PFSK-1 (cell line): Measurements from ENCODE around the gene SRGAP3.

ENCODE experiments used
- FOXP2 ChIP-seq: optimal IDR thresholded peaks from 2 replicates; pipeline ENCODE3; 2011; ENCODE audit warnings: borderline replicate concordance, control low read depth, inconsistent platforms; ENCODE audit not compliant: insufficient read depth; ENCODE audit errors: extremely low read length, extremely low read depth
- POLR2AphosphoS5 ChIP-seq: IDR thresholded peaks from 2 replicates; pipeline ENCODE4 v1.6.1; 2012; ENCODE audit warnings: low read depth, mild to moderate bottlenecking, control low read depth, low read length, moderate library complexity
- REST ChIP-seq, 2 experiments: IDR thresholded peaks; 2 replicates each; pipeline versions ENCODE4 v1.6.1 to v1.8.0; 2011 to 2012; ENCODE audit warnings: low read depth in 2 of 2, low read length in 2 of 2, control low read depth in 1 of 2, inconsistent platforms in 1 of 2, mild to moderate bottlenecking in 1 of 2, moderate library complexity in 1 of 2; ENCODE audit not compliant: insufficient read depth in 1 of 2
- SIN3A ChIP-seq: IDR thresholded peaks from 2 replicates; pipeline ENCODE4 v1.6.1; 2012; ENCODE audit warnings: mild to moderate bottlenecking, low read length, moderate library complexity, borderline replicate concordance; ENCODE audit not compliant: insufficient read depth
- TAF1 ChIP-seq: IDR thresholded peaks from 2 replicates; pipeline ENCODE4 v1.6.1; 2012; ENCODE audit warnings: low read length, control low read depth, borderline replicate concordance; ENCODE audit not compliant: insufficient read depth

- TF ChIP-seq POLR2AphosphoS5 = no peak
- no peak for TF ChIP-seq REST (IDR thresholded peaks at IDR 0.05; ENCODE audit: insufficient read depth in 1 of 2, low read depth in 2 of 2, low read length in 2 of 2)
- no peak for TF ChIP-seq TAF1
- TF ChIP-seq FOXP2 = no peak
- TF ChIP-seq SIN3A = no peak
Measured at GRCh38 chr3:9147896-9148266, 101.6 kb downstream of the SRGAP3 start.
